HCT116 (cell line): ENCODE measurements around the gene PLAC9. TPM values are rescaled to one million over a fixed set of nuclear protein-coding genes. Genes with fewer than 3 reads are reported as not detected.

Source experiments
- ATAC-seq: fragments of 200-7000 bp; cut with Tn5 transposase; 2 replicates; pipeline ENCODE4 v1.9.1; 2020; ENCODE audit warnings: mild to moderate bottlenecking, moderate library complexity
- BruUV-seq: library from RNA; stranded (reverse); fragments of 400-500 nt; replicated peaks from 2 replicates; lab custom pipeline; 2021; lab: Mats Ljungman, UMichigan
- CTCF ChIA-PET: fragments of 300-600 bp; sonication (Branson Sonifier 250); formaldehyde crosslinking; loops from one replicate; lab custom pipeline; 2021; ENCODE audit warnings: antibody characterized with exemption; lab: Charles Lee
- POLR2A ChIA-PET: fragments of 300-600, 350-600 bp; sonication (Branson Sonifier 250); formaldehyde crosslinking; loops from one replicate; lab custom pipeline; 2021; ENCODE audit warnings: antibody characterized with exemption; lab: Charles Lee
- RAD21 ChIA-PET, 2 experiments: fragments of 300-600 bp; sonication (Branson Sonifier 250); formaldehyde crosslinking; loops; one replicate each; lab custom pipeline; 2023; ENCODE audit warnings: low total read pairs in 2 of 2; ENCODE audit not compliant: uncharacterized antibody in 2 of 2, unreplicated experiment in 2 of 2, low non-redundant PET in 1 of 2; lab: Charles Lee
- DNase-seq: peaks from one replicate; pipeline ENCODE4 v3.0.0-alpha.2; 2010; ENCODE audit warnings: low read depth, low spot score
- H2AFZ ChIP-seq: fragments of 200-600 bp; shearing (Covaris generic), sonication (generic); 2 replicates; pipeline ENCODE4 v1.6.1; 2017; ENCODE audit warnings: low read depth, mixed run types, mixed read lengths, antibody characterized with exemption, low read length; ENCODE audit not compliant: poor library complexity, severe bottlenecking
- H3K27ac ChIP-seq: 2 replicates; pipeline ENCODE4 v1.5.1; 2012; ENCODE audit warnings: low read depth, low read length
- H3K27me3 ChIP-seq: fragments of 200-600 bp; sonication (generic); 2 replicates; pipeline ENCODE4 v1.6.1; 2016; ENCODE audit warnings: mixed run types, low read length, mixed read lengths; ENCODE audit not compliant: insufficient read depth
- H3K36me3 ChIP-seq, 2 experiments: fragments of 200-500 bp in 1 of 2; fragments of 200-600 bp in 1 of 2; sonication (Bioruptor generic) in 1 of 2; sonication (generic) in 1 of 2; 2 replicates each; pipeline versions ENCODE4 v1.5.1 to v1.6.1; 2014 to 2016; ENCODE audit warnings: low read length in 2 of 2, inconsistent platforms in 1 of 2, mixed read lengths in 1 of 2, mixed run types in 1 of 2; ENCODE audit not compliant: insufficient read depth in 2 of 2, control insufficient read depth in 1 of 2
- H3K4me1 ChIP-seq, 2 experiments: fragments of 200-600 bp in 1 of 2; sonication (generic) in 1 of 2; 2 replicates each; pipeline versions ENCODE4 v1.5.1 to v1.6.1; 2012 to 2017; ENCODE audit warnings: low read length in 2 of 2, inconsistent platforms in 1 of 2, mild to moderate bottlenecking in 1 of 2, mixed read lengths in 1 of 2, mixed run types in 1 of 2, moderate library complexity in 1 of 2; ENCODE audit not compliant: insufficient read depth in 2 of 2, control insufficient read depth in 1 of 2
- H3K4me2 ChIP-seq: fragments of 200-600 bp; sonication (generic); 2 replicates; pipeline ENCODE4 v1.6.1; 2017; ENCODE audit warnings: mixed run types, low read length, mixed read lengths
- H3K4me3 ChIP-seq, 2 experiments: fragments of 200-600 bp in 1 of 2; sonication (generic) in 1 of 2; replicated peaks in 1 of 2; 2 replicates each; pipeline ENCODE4 v1.5.1; 2011 to 2016; ENCODE audit warnings: low read length in 2 of 2, control low read depth in 1 of 2, low read depth in 1 of 2, mild to moderate bottlenecking in 1 of 2, mixed read lengths in 1 of 2, mixed run types in 1 of 2
- H3K79me2 ChIP-seq: fragments of 200-600 bp; sonication (generic); 2 replicates; pipeline ENCODE4 v1.6.1; 2017; ENCODE audit warnings: mild to moderate bottlenecking, mixed run types, low read length, moderate library complexity, mixed read lengths; ENCODE audit not compliant: insufficient read depth
- H3K9ac ChIP-seq: fragments of 200-600 bp; sonication (generic); 2 replicates; pipeline ENCODE4 v1.6.1; 2016; ENCODE audit warnings: low read length, mixed read lengths
- H3K9me2 ChIP-seq: fragments of 200-600 bp; sonication (generic), shearing (Covaris generic); 2 replicates; pipeline ENCODE4 v1.6.1; 2017; ENCODE audit warnings: mixed run types, mild to moderate bottlenecking, moderate library complexity; ENCODE audit not compliant: insufficient read depth
- H3K9me3 ChIP-seq, 2 experiments: fragments of 200-500 bp in 1 of 2; fragments of 200-600 bp in 1 of 2; sonication (Bioruptor generic) in 1 of 2; sonication (generic) in 1 of 2; 2 replicates each; pipeline ENCODE4 v1.6.1; 2014 to 2017; ENCODE audit warnings: low read length in 2 of 2, mixed read lengths in 2 of 2, inconsistent platforms in 1 of 2, low read depth in 1 of 2, mild to moderate bottlenecking in 1 of 2, mixed run types in 1 of 2, moderate library complexity in 1 of 2; ENCODE audit not compliant: control insufficient read depth in 1 of 2, insufficient read depth in 1 of 2
- H4K20me1 ChIP-seq: fragments of 200-600 bp; sonication (generic), shearing (Covaris generic); 2 replicates; pipeline ENCODE4 v1.6.1; 2017; ENCODE audit warnings: mixed run types, mild to moderate bottlenecking, moderate library complexity; ENCODE audit not compliant: insufficient read depth
- CBX3 ChIP-seq: IDR thresholded peaks from 2 replicates; pipeline ENCODE4 v1.6.1; 2012; ENCODE audit warnings: low read depth
- CEBPB ChIP-seq: IDR thresholded peaks from 2 replicates; pipeline ENCODE4 v1.6.1; 2012; ENCODE audit warnings: low read depth
- EZH2phosphoT487 ChIP-seq: fragments of 200-600 bp; IDR thresholded peaks from 2 replicates; pipeline ENCODE4 v1.6.1; 2018; ENCODE audit warnings: antibody characterized with exemption, borderline replicate concordance
- SRF ChIP-seq: IDR thresholded peaks from 2 replicates; pipeline ENCODE4 v1.6.1; 2012; ENCODE audit warnings: low read depth
- intact Hi-C: fragments of 100-400 bp; cut with micrococcal nuclease; formaldehyde crosslinking; loops from 2 replicates; pipeline ENCODE4 v1.10.0; 2022
- total RNA-seq: library from RNA; stranded (reverse); gene quantifications from one replicate; pipeline ENCODE4 v1.2.1, GENCODE V29; 2021; ENCODE audit not compliant: unreplicated experiment

The PLAC9 gene
- total RNA-seq, 1 experiment from 2014 or later = not detected

GRCh38 chr10:80154978-80155695 is 22.6 kb downstream of the PLAC9 start:
- CTCF ChIA-PET = no interaction called here

GRCh38 chr10:80155696-80156215 is 23.2 kb downstream of the PLAC9 start:
- BruUV-seq = no TSS peak
- no peak overlapping the region for H3K4me2 ChIP-seq
- ATAC-seq (no peak), DNase-seq (no peak)
- intact Hi-C loops = no loop called here
- no peak overlapping the region for H3K27ac ChIP-seq
- peaks cover 13 to 75% of the 10 kb centered on the region in 2 experiments for H3K36me3 ChIP-seq
- H3K4me1 ChIP-seq = peaks cover 30 to 44% of the 10 kb centered on the region in 2 experiments
- H4K20me1 ChIP-seq = no peaks in the 10 kb centered on the region
- ChIA-PET RAD21 (no interaction called here), CTCF (no interaction called here), POLR2A (no interaction called here)
- no peak overlapping the region for H3K4me3 ChIP-seq
- H3K27me3 ChIP-seq = no peaks in the 10 kb centered on the region
- H3K9me2 ChIP-seq = no peaks in the 10 kb centered on the region
- no peak overlapping the region for H3K9ac ChIP-seq
- H3K9me3 ChIP-seq = no peaks in the 10 kb centered on the region
- H3K79me2 ChIP-seq = peaks cover 5% of the 10 kb centered on the region; the same call in 1 of the 2 replicates
- TF ChIP-seq SRF (no peak), CEBPB (no peak), CBX3 (no peak)
- H2AFZ ChIP-seq = no peak overlapping the region

More at GRCh38 chr10:80154978-80155695, 22.6 kb downstream of the PLAC9 start:
- DNase-seq = no peak
- no peak overlapping the region for H3K9ac ChIP-seq
- TF ChIP-seq EZH2phosphoT487 = no peak
- TF ChIP-seq, all 23 proteins: peak for 0
- ATAC-seq = no peak
- ChIA-PET RAD21 (no interaction called here), POLR2A (no interaction called here)
- H3K4me3 ChIP-seq = no peak overlapping the region
- BruUV-seq = no TSS peak
- no peaks in the 10 kb centered on the region for H3K27me3 ChIP-seq
- no peak overlapping the region for H3K27ac ChIP-seq
- no peak overlapping the region for H2AFZ ChIP-seq
- peaks cover 13 to 81% of the 10 kb centered on the region in 2 experiments for H3K36me3 ChIP-seq
- H3K9me3 ChIP-seq = no peaks in the 10 kb centered on the region
- no peaks in the 10 kb centered on the region for H4K20me1 ChIP-seq
- no peak overlapping the region for H3K4me2 ChIP-seq
- H3K9me2 ChIP-seq = no peaks in the 10 kb centered on the region
- peaks cover 24 to 37% of the 10 kb centered on the region in 2 experiments for H3K4me1 ChIP-seq
- intact Hi-C loops = no loop called here
- H3K79me2 ChIP-seq = peaks cover 5% of the 10 kb centered on the region; the same call in 1 of the 2 replicates
